HepG2 (cell line): Measurements from ENCODE around the gene PTPRN. TPM values are rescaled to one million over a fixed set of nuclear protein-coding genes. Genes with fewer than 3 reads are reported as not detected.
A peak's percentile ranks its signal among the peaks of the same experiment; 100 is the strongest.

ENCODE experiments used
- ATM ChIP-seq: fragments of 450-650 bp; IDR thresholded peaks from 2 replicates; pipeline ENCODE4 v1.7.1; 2017; ENCODE audit warnings: mild to moderate bottlenecking, borderline replicate concordance
- CEBPG ChIP-seq: IDR thresholded peaks from 2 replicates; pipeline ENCODE4 v1.6.1; 2016
- FOXA1 ChIP-seq, 2 experiments: fragments of 450-650 bp in 1 of 2; sonication (generic) in 1 of 2; formaldehyde crosslinking in 1 of 2; IDR thresholded peaks; 2 replicates each; pipeline versions ENCODE4 v1.4.0 to v1.6.1; 2016 to 2020; ENCODE audit warnings: missing genetic modification reagents in 1 of 2
- IKZF1 ChIP-seq: fragments of 450-650 bp; IDR thresholded peaks from 2 replicates; pipeline ENCODE4 v1.7.1; 2016
- KLF12 ChIP-seq: sonication (generic); formaldehyde crosslinking; IDR thresholded peaks from 2 replicates; pipeline ENCODE4 v1.4.0; 2020; ENCODE audit warnings: missing genetic modification reagents, borderline replicate concordance
- MAZ ChIP-seq, 2 experiments: sonication (generic) in 1 of 2; formaldehyde crosslinking in 1 of 2; IDR thresholded peaks; 2 replicates each; pipeline versions ENCODE4 v1.5.0 to v1.6.1; 2012 to 2020; ENCODE audit warnings: low read depth in 2 of 2, mild to moderate bottlenecking in 2 of 2, borderline replicate concordance in 1 of 2, improper control_type of control experiment in 1 of 2, low read length in 1 of 2, missing genetic modification reagents in 1 of 2, moderate library complexity in 1 of 2
- MTF1 ChIP-seq: sonication (generic); formaldehyde crosslinking; IDR thresholded peaks from 2 replicates; pipeline ENCODE4 v1.5.0; 2020; ENCODE audit warnings: missing genetic modification reagents
- PHF20 ChIP-seq: sonication (generic); formaldehyde crosslinking; IDR thresholded peaks from 2 replicates; pipeline ENCODE4 v1.5.0; 2020; ENCODE audit warnings: mild to moderate bottlenecking, missing genetic modification reagents
- REL ChIP-seq: sonication (generic); formaldehyde crosslinking; conservative IDR thresholded peaks from 2 replicates; pipeline ENCODE4 v1.8.0; 2022; ENCODE audit warnings: mild to moderate bottlenecking, missing genetic modification reagents, moderate library complexity
- SP5 ChIP-seq: IDR thresholded peaks from 2 replicates; pipeline ENCODE4 v1.6.1; 2016; ENCODE audit warnings: low read depth, borderline replicate concordance
- SRF ChIP-seq: IDR thresholded peaks from 2 replicates; pipeline ENCODE4 v1.6.1; 2011; ENCODE audit warnings: mild to moderate bottlenecking, low read depth, low read length, moderate library complexity
- ZNF12 ChIP-seq: sonication (generic); formaldehyde crosslinking; IDR thresholded peaks from 2 replicates; pipeline ENCODE4 v1.5.0; 2020; ENCODE audit warnings: missing genetic modification reagents
- ZNF441 ChIP-seq: sonication (generic); formaldehyde crosslinking; IDR thresholded peaks from 2 replicates; pipeline ENCODE4 v1.7.0; 2021; ENCODE audit warnings: missing genetic modification reagents, borderline replicate concordance
- ZNF446 ChIP-seq: sonication (generic); formaldehyde crosslinking; IDR thresholded peaks from 2 replicates; pipeline ENCODE4 v1.5.0; 2020; ENCODE audit warnings: mild to moderate bottlenecking, missing genetic modification reagents
- ZNF891 ChIP-seq: sonication (generic); formaldehyde crosslinking; IDR thresholded peaks from 2 replicates; pipeline ENCODE4 v1.5.0; 2020; ENCODE audit warnings: mild to moderate bottlenecking, missing genetic modification reagents
- polyA plus RNA-seq, 8 experiments: library from polyadenylated mRNA; depleted of rRNA in 3 of 8; stranded (reverse) in 7 of 8; unstranded in 1 of 8; fragments of >200 nt; fragmentation: Illumina TruSeq in 4 of 8; extraction: Trizol in 4 of 8; gene quantifications; 2 replicates each; pipeline versions ENCODE4 v1.2.1 to v1.2.3, GENCODE V29; 2011 to 2016; ENCODE audit warnings: low read depth in 4 of 8, missing spikeins in 1 of 8, mixed read lengths in 1 of 8; ENCODE audit not compliant: insufficient read depth in 1 of 8
- total RNA-seq, 5 experiments: library from RNA; depleted of rRNA; stranded (reverse); fragments of >200 nt; fragmentation: Illumina TruSeq; extraction: Trizol; gene quantifications; 2 replicates each; pipeline ENCODE4 v1.2.3, GENCODE V29; 2016; ENCODE audit warnings: low read depth in 1 of 5
- TF ChIP-seq, protein P1 (sequence below): sonication (generic); formaldehyde crosslinking; IDR thresholded peaks from 2 replicates; pipeline ENCODE4 v1.4.0; 2020; ENCODE audit warnings: missing genetic modification reagents, borderline replicate concordance
- TF ChIP-seq, protein P2 (sequence below): sonication (generic); formaldehyde crosslinking; IDR thresholded peaks from 2 replicates; pipeline ENCODE4 v1.8.0; 2022; ENCODE audit warnings: mild to moderate bottlenecking, missing genetic modification reagents
- TF ChIP-seq, protein P3 (sequence below), 2 experiments: sonication (generic) in 1 of 2; formaldehyde crosslinking in 1 of 2; IDR thresholded peaks; 2 replicates each; pipeline versions ENCODE4 v1.4.0 to v1.6.1; 2016 to 2020; ENCODE audit warnings: borderline replicate concordance in 1 of 2, low read depth in 1 of 2, mild to moderate bottlenecking in 1 of 2, missing genetic modification reagents in 1 of 2
- TF ChIP-seq, protein P4 (sequence below): sonication (generic); formaldehyde crosslinking; IDR thresholded peaks from 2 replicates; pipeline ENCODE4 v1.4.0; 2020; ENCODE audit warnings: missing genetic modification reagents

Gene PTPRN
- total and polyA plus RNA-seq, 2 of the 13 experiments (the other 11 are each of a cell fraction or from before 2014, with no cell fraction given), result 0.26 TPM; not detected in 1

DNA sequence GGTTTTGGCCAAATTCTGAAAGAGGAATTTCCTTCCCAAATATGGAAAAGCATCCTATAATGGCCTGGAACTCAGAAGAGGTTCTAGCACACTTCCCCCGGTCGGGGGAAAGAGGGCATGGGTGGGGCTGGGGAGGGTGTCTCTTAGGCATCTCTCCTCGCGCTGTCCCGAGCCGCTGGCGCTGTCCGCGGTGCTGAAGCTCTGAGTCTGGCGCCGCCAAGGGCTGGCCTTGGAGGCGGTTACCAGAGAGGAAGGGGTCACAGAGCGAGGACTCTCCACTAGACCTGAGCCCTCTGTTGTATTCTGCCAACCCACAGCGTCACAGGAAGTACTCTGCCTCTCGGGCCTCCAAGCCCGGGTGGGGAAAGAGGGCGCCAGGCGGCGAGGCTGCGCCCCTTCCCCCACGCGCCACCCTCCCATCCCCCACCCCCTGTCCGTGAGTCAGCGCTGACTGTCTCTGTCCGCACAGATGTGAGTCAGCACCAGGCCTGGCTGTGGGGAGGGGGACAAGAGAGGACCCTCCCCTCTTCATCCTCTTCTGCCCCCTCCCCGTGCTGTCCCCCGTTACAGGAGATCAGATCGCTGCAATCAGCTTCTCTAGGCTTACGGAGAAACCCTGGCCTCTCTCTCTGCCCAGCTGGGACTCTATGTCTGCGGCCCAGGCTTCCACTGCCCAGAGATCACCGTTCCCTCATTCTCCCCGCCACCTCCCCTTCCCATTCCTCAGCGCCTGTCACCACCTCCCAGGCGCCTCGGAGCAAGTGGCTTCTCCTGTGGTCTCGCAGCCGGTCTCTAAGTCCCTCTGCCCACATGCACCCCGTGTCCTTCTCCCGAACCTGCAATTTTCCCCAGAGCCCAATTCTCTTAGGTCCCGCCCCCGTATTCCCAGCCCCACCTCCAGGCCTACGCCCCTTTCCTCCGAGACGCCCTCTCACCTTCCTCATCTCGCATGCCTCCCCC is 779 bp downstream of the PTPRN start (continued):
- TF ChIP-seq, protein P1, sequence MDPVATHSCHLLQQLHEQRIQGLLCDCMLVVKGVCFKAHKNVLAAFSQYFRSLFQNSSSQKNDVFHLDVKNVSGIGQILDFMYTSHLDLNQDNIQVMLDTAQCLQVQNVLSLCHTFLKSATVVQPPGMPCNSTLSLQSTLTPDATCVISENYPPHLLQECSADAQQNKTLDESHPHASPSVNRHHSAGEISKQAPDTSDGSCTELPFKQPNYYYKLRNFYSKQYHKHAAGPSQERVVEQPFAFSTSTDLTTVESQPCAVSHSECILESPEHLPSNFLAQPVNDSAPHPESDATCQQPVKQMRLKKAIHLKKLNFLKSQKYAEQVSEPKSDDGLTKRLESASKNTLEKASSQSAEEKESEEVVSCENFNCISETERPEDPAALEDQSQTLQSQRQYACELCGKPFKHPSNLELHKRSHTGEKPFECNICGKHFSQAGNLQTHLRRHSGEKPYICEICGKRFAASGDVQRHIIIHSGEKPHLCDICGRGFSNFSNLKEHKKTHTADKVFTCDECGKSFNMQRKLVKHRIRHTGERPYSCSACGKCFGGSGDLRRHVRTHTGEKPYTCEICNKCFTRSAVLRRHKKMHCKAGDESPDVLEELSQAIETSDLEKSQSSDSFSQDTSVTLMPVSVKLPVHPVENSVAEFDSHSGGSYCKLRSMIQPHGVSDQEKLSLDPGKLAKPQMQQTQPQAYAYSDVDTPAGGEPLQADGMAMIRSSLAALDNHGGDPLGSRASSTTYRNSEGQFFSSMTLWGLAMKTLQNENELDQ (CRISPR knock-in tag), result peak; percentile 98
- TF ChIP-seq, protein P2, sequence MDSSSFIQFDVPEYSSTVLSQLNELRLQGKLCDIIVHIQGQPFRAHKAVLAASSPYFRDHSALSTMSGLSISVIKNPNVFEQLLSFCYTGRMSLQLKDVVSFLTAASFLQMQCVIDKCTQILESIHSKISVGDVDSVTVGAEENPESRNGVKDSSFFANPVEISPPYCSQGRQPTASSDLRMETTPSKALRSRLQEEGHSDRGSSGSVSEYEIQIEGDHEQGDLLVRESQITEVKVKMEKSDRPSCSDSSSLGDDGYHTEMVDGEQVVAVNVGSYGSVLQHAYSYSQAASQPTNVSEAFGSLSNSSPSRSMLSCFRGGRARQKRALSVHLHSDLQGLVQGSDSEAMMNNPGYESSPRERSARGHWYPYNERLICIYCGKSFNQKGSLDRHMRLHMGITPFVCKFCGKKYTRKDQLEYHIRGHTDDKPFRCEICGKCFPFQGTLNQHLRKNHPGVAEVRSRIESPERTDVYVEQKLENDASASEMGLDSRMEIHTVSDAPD, result no peak
- TF ChIP-seq SRF, result no peak
- peak; percentile 77; the same call in 1 of the 2 replicates for TF ChIP-seq ZNF891 (CRISPR knock-in tag)
- peak; percentile 93 for TF ChIP-seq ZNF12
- TF ChIP-seq ZNF441 (CRISPR knock-in tag), result peak; percentile 95
- TF ChIP-seq, protein P3, sequence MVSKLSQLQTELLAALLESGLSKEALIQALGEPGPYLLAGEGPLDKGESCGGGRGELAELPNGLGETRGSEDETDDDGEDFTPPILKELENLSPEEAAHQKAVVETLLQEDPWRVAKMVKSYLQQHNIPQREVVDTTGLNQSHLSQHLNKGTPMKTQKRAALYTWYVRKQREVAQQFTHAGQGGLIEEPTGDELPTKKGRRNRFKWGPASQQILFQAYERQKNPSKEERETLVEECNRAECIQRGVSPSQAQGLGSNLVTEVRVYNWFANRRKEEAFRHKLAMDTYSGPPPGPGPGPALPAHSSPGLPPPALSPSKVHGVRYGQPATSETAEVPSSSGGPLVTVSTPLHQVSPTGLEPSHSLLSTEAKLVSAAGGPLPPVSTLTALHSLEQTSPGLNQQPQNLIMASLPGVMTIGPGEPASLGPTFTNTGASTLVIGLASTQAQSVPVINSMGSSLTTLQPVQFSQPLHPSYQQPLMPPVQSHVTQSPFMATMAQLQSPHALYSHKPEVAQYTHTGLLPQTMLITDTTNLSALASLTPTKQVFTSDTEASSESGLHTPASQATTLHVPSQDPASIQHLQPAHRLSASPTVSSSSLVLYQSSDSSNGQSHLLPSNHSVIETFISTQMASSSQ (IDR thresholded peaks at IDR 0.05; ENCODE audit: low read depth), result no peak
- TF ChIP-seq, protein P3 (CRISPR knock-in tag; IDR thresholded peaks at IDR 0.05; ENCODE audit: borderline replicate concordance), result no peak
- TF ChIP-seq ATM, result no peak
- no peak for TF ChIP-seq FOXA1 (IDR thresholded peaks at IDR 0.05)
- no peak for TF ChIP-seq FOXA1 (CRISPR knock-in tag; IDR thresholded peaks at IDR 0.05)
- peak; percentile 97 for TF ChIP-seq REL (CRISPR knock-in tag)
- TF ChIP-seq PHF20, result peak; percentile 47
- TF ChIP-seq MTF1, result peak; percentile 93
- TF ChIP-seq SP5 (CRISPR knock-in tag), result no peak; the same call in 1 of the 2 replicates
- TF ChIP-seq IKZF1, result no peak
- TF ChIP-seq CEBPG, result peak; percentile 34; the same call in 1 of the 2 replicates
- TF ChIP-seq, protein P4, sequence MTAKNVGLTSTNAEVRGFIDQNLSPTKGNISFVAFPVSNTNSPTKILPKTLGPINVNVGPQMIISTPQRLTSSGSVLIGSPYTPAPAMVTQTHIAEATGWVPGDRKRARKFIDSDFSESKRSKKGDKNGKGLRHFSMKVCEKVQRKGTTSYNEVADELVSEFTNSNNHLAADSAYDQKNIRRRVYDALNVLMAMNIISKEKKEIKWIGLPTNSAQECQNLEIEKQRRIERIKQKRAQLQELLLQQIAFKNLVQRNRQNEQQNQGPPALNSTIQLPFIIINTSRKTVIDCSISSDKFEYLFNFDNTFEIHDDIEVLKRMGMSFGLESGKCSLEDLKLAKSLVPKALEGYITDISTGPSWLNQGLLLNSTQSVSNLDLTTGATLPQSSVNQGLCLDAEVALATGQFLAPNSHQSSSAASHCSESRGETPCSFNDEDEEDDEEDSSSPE, result peak; percentile 66
- TF ChIP-seq ZNF446 (CRISPR knock-in tag), result peak; percentile 95; the same call in 1 of the 2 replicates
- TF ChIP-seq MAZ (IDR thresholded peaks at IDR 0.05; ENCODE audit: borderline replicate concordance, low read depth, low read length), result 0 out of 2 replicates have a peak, but pooled peaks have one; percentile 48
- peak; percentile 92 for TF ChIP-seq MAZ (CRISPR knock-in tag; IDR thresholded peaks at IDR 0.05; ENCODE audit: low read depth)
- TF ChIP-seq KLF12 (CRISPR knock-in tag), result peak; percentile 96
